KMS-11 (cell line): Measurements from ENCODE around the gene MED31.

Experiments used
- H2AFZ ChIP-seq: fragments of 200-600 bp; sonication (generic); 2 replicates; pipeline ENCODE4 v1.6.1; 2016; ENCODE audit warnings: antibody characterized with exemption, mixed run types, low read depth
- H3K27ac ChIP-seq: fragments of 200-600 bp; sonication (generic); 2 replicates; pipeline ENCODE4 v1.6.1; 2016; ENCODE audit warnings: mild to moderate bottlenecking, mixed run types
- H3K27me3 ChIP-seq: fragments of 200-600 bp; sonication (generic); 2 replicates; pipeline ENCODE4 v1.6.1; 2017; ENCODE audit warnings: mild to moderate bottlenecking, low read depth, mixed run types, moderate library complexity; ENCODE audit not compliant: insufficient read depth
- H3K36me3 ChIP-seq: fragments of 200-600 bp; sonication (generic); 2 replicates; pipeline ENCODE4 v1.6.1; 2017; ENCODE audit warnings: mild to moderate bottlenecking, mixed run types; ENCODE audit not compliant: insufficient read depth
- H3K4me1 ChIP-seq: fragments of 200-600 bp; sonication (generic); 2 replicates; pipeline ENCODE4 v1.6.1; 2016; ENCODE audit warnings: mild to moderate bottlenecking, low read depth, mixed run types; ENCODE audit not compliant: poor library complexity, severe bottlenecking
- H3K4me2 ChIP-seq: fragments of 200-600 bp; sonication (generic); 2 replicates; pipeline ENCODE4 v1.7.0; 2016; ENCODE audit warnings: mild to moderate bottlenecking, mixed run types
- H3K4me3 ChIP-seq: fragments of 200-600 bp; sonication (generic); IDR thresholded peaks from 2 replicates; pipeline ENCODE4 v1.6.1; 2017; ENCODE audit warnings: low read depth, low read length, mixed read lengths; ENCODE audit not compliant: insufficient read depth
- H3K79me2 ChIP-seq: fragments of 200-600 bp; sonication (generic); 2 replicates; pipeline ENCODE4 v1.6.1; 2016; ENCODE audit warnings: low read depth, mixed run types; ENCODE audit not compliant: insufficient read depth
- H3K9ac ChIP-seq: fragments of 200-600 bp; sonication (generic); 2 replicates; pipeline ENCODE4 v1.6.1; 2016; ENCODE audit warnings: mild to moderate bottlenecking, mixed run types
- H4K20me1 ChIP-seq: fragments of 200-600 bp; sonication (generic); 2 replicates; pipeline ENCODE4 v1.6.1; 2016; ENCODE audit warnings: mild to moderate bottlenecking, mixed run types; ENCODE audit not compliant: insufficient read depth
- TF ChIP-seq, protein P1 (sequence below): fragments of 200-600 bp; sonication (generic); conservative IDR thresholded peaks from 2 replicates; pipeline ENCODE4 v1.6.1; 2017; ENCODE audit warnings: low read depth, mild to moderate bottlenecking, antibody characterized with exemption, low read length, moderate library complexity, mixed read lengths

Gene MED31

DNA sequence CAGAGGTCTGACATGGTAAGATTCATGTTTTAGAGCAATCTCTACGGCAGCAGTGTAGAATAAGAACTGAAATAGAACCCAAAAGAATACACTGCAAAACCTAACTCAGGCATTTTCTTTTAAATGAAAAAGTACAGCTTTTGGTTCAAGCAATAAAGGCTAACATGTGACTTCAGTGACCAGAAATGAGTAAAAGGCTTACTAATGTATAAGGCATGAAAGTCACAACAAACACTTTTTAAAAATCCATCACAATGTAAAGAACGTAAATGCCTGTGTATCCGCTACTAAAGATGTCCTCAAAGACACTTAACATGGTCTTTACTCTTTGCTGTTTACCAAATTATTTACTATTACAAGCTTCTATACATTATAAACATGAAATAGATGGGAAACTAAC, 27.5 kb downstream of the MED31 start:
- Histone ChIP-seq H3K4me2 (no peak overlapping the region), H3K4me3 (no peak overlapping the region), H4K20me1 (no peaks in the 10 kb centered on the region), H2AFZ (no peak overlapping the region), H3K27me3 (no peaks in the 10 kb centered on the region), H3K4me1 (no peaks in the 10 kb centered on the region), H3K79me2 (no peaks in the 10 kb centered on the region), H3K27ac (no peak overlapping the region), H3K36me3 (no peaks in the 10 kb centered on the region), H3K9ac (no peak overlapping the region)
- TF ChIP-seq, protein P1, sequence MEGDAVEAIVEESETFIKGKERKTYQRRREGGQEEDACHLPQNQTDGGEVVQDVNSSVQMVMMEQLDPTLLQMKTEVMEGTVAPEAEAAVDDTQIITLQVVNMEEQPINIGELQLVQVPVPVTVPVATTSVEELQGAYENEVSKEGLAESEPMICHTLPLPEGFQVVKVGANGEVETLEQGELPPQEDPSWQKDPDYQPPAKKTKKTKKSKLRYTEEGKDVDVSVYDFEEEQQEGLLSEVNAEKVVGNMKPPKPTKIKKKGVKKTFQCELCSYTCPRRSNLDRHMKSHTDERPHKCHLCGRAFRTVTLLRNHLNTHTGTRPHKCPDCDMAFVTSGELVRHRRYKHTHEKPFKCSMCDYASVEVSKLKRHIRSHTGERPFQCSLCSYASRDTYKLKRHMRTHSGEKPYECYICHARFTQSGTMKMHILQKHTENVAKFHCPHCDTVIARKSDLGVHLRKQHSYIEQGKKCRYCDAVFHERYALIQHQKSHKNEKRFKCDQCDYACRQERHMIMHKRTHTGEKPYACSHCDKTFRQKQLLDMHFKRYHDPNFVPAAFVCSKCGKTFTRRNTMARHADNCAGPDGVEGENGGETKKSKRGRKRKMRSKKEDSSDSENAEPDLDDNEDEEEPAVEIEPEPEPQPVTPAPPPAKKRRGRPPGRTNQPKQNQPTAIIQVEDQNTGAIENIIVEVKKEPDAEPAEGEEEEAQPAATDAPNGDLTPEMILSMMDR = no peak

DNA sequence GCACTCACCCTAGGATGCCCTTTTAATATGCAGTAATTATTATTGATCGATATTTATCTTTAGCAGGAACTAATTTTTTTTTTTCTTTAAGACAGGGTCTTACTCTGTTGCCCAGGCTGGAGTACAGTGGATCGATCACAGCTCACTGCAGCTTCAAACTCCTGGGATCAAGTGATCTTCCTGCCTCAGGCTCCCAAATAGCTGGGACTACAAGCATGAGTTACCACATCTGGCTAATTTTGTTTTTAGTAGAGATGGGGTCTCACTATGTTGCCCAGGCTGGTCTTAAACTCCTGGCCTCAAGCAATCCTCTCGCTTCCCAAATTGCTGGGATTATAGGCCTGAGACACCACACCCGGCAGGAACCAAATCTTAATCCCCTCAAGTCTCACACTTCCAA, 40.2 kb downstream of the MED31 start:
- no peaks in the 10 kb centered on the region for H3K79me2 ChIP-seq
- no peak overlapping the region for H3K9ac ChIP-seq
- H3K27ac ChIP-seq = no peak overlapping the region
- H3K27me3 ChIP-seq = no peaks in the 10 kb centered on the region
- no peak overlapping the region for H2AFZ ChIP-seq
- H3K36me3 ChIP-seq = no peaks in the 10 kb centered on the region
- no peak overlapping the region for H3K4me3 ChIP-seq
- TF ChIP-seq, protein P1 = no peak
- no peaks in the 10 kb centered on the region for H4K20me1 ChIP-seq
- no peaks in the 10 kb centered on the region for H3K4me1 ChIP-seq
- H3K4me2 ChIP-seq = no peak overlapping the region

DNA sequence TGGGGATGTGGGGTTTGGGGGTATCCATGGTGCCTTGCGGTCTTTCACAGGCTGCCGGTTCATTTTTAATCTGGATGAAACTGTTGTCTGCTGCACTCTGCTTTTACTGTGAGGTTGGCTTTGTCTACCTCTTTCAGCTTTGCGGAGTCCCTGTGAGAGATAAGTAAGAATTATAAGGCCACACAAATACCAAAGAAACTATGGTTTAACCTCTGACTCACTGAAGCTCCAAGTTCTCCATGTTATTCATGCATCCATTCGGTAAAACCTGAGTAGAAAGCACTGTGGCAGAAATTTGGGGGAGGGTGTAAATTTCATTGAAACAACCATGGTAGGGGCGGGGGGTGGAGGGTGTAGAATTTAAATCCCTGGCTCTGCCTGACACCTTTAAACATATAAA, 41.4 kb downstream of the MED31 start:
- Histone ChIP-seq H3K4me3 (no peak overlapping the region), H3K36me3 (no peaks in the 10 kb centered on the region), H2AFZ (no peak overlapping the region), H3K4me1 (no peaks in the 10 kb centered on the region), H3K79me2 (no peaks in the 10 kb centered on the region), H3K27ac (no peak overlapping the region), H3K4me2 (no peak overlapping the region), H3K27me3 (no peaks in the 10 kb centered on the region), H4K20me1 (no peaks in the 10 kb centered on the region), H3K9ac (no peak overlapping the region)
- TF ChIP-seq, protein P1 = no peak

DNA sequence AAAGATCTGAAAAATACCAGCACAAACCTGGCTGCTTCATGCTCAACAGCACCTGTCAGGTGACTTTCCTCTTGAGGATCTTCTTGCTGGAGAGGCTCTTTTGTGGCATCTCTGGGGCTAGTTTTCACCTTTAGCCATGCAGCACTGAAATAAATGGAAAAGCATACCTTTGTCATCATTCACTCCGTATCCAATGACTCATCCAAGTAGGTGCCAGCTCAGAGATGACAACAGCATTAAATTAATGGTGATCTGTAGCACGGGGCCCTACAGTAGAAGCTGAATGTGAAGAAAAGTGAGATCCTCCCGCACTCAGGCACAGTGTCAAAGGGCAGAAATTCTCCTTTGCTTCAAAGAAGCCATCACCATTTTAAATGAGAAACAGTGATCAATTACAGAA, 43.1 kb downstream of the MED31 start:
- no peaks in the 10 kb centered on the region for H3K36me3 ChIP-seq
- TF ChIP-seq, protein P1 = no peak
- no peaks in the 10 kb centered on the region for H3K4me1 ChIP-seq
- no peaks in the 10 kb centered on the region for H3K79me2 ChIP-seq
- no peak overlapping the region for H3K27ac ChIP-seq
- no peak overlapping the region for H3K4me3 ChIP-seq
- H3K9ac ChIP-seq = no peak overlapping the region
- no peaks in the 10 kb centered on the region for H4K20me1 ChIP-seq
- no peak overlapping the region for H3K4me2 ChIP-seq
- H2AFZ ChIP-seq = no peak overlapping the region
- no peaks in the 10 kb centered on the region for H3K27me3 ChIP-seq

DNA sequence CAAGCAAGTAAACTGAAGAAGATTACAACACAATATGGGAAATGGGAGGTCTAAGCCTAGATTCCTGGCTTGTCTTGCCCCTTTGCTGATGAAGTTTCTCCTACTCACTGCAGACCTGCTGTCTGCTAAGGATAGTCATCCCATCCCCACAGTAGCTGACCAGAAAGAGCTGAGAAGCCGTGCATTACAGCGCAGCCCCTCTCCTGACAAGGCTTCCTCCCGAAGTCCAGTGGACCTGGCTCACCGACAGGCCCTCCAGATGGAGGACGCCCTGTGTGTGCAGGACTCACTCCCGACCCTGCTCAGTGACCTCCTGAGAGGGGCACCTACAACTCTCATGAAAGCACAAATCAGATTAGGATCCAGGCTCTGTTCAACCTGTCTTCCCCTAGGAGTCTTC, 46.3 kb downstream of the MED31 start:
- TF ChIP-seq, protein P1 = no peak

More for the DNA sequence above, 46.3 kb downstream of the MED31 start:
- Histone ChIP-seq H2AFZ (no peak overlapping the region), H3K4me3 (no peak overlapping the region), H3K36me3 (no peaks in the 10 kb centered on the region), H3K9ac (no peak overlapping the region), H4K20me1 (no peaks in the 10 kb centered on the region), H3K79me2 (no peaks in the 10 kb centered on the region), H3K4me1 (no peaks in the 10 kb centered on the region), H3K4me2 (no peak overlapping the region), H3K27ac (no peak overlapping the region), H3K27me3 (no peaks in the 10 kb centered on the region)
